Measurements from ENCODE around the gene DDX42.
"Not testable (repeated sequence)": the region's sequence is repeated elsewhere in the genome, so short reads cannot be mapped to it uniquely, and the experiment has no call there.

Gene DDX42

GRCh38 chr17:63775420-63775819 lies 1.4 kb downstream of the DDX42 start:
- no peak for DNase-seq (ENCODE audit: low spot score)

GRCh38 chr17:63780507-63780906 lies 6.5 kb downstream of the DDX42 start:
- DNase-seq (ENCODE audit: low spot score): no peak

- DNase-seq (ENCODE audit: low spot score): no peak
These were observed 7.0 kb downstream of the DDX42 start for GRCh38 chr17:63780928-63781327.

GRCh38 chr17:63783522-63783921 lies 9.6 kb downstream of the DDX42 start:
- DNase-seq (ENCODE audit: low spot score): no peak

GRCh38 chr17:63785556-63785955 lies 11.6 kb downstream of the DDX42 start:
- DNase-seq (ENCODE audit: low spot score): peak; percentile 57

GRCh38 chr17:63786117-63786516 lies 12.1 kb downstream of the DDX42 start:
- no peak for DNase-seq (ENCODE audit: low spot score)

GRCh38 chr17:63786971-63787711 lies 13.2 kb downstream of the DDX42 start:
- DNase-seq (ENCODE audit: low spot score): no peak

- DNase-seq (ENCODE audit: low spot score): no peak
These were observed 16.1 kb downstream of the DDX42 start for GRCh38 chr17:63790057-63790456.

GRCh38 chr17:63792055-63792729 lies 18.2 kb downstream of the DDX42 start:
- no peak for DNase-seq (ENCODE audit: low spot score)

- not testable (repeated sequence) for DNase-seq (ENCODE audit: low spot score)
These were observed 22.4 kb downstream of the DDX42 start for GRCh38 chr17:63796375-63796774.

GRCh38 chr17:63798572-63799106 lies 24.7 kb downstream of the DDX42 start:
- no peak for DNase-seq (ENCODE audit: low spot score)

GRCh38 chr17:63800783-63801182 lies 26.8 kb downstream of the DDX42 start:
- DNase-seq (ENCODE audit: low spot score): no peak

- no peak for DNase-seq (ENCODE audit: low spot score)
These were observed 30.4 kb downstream of the DDX42 start for GRCh38 chr17:63804328-63804727.

GRCh38 chr17:63805591-63805990 lies 31.6 kb downstream of the DDX42 start:
- no peak for DNase-seq (ENCODE audit: low spot score)

- DNase-seq (ENCODE audit: low spot score): no peak
These were observed 36.0 kb downstream of the DDX42 start for GRCh38 chr17:63809970-63810369.

- DNase-seq (ENCODE audit: low spot score): no peak
These were observed 42.2 kb downstream of the DDX42 start for GRCh38 chr17:63816123-63816522.

GRCh38 chr17:63816669-63817068 lies 42.7 kb downstream of the DDX42 start:
- DNase-seq (ENCODE audit: low spot score): no peak

- DNase-seq (ENCODE audit: low spot score): no peak
These were observed 43.9 kb downstream of the DDX42 start for GRCh38 chr17:63817736-63818385.

- DNase-seq (ENCODE audit: low spot score): no peak
These were observed 45.2 kb downstream of the DDX42 start for GRCh38 chr17:63819131-63819530.

- DNase-seq (ENCODE audit: low spot score): no peak
These were observed 45.9 kb downstream of the DDX42 start for GRCh38 chr17:63819585-63820537.

GRCh38 chr17:63820963-63821561 lies 47.1 kb downstream of the DDX42 start:
- no peak for DNase-seq (ENCODE audit: low spot score)

Data from AG08395 (cell line).